GM12872 (cell line): ENCODE measurements around the gene OR2A12.

Source experiments
- CTCF ChIP-seq: IDR thresholded peaks from 3 replicates; pipeline ENCODE4 v1.5.1; 2011; ENCODE audit warnings: low read depth, mild to moderate bottlenecking, low read length, moderate library complexity; ENCODE audit not compliant: insufficient read depth

OR2A12 gene

GRCh38 chr7:144085978-144086377 is at the start of gene OR2A12:
Gene OR2A12, plus strand, starts transcription at chr7:144086278. Its CDS starts 8,830 bp downstream, at chr7:144095108.
- no peak for TF ChIP-seq CTCF

- no peak for TF ChIP-seq CTCF
Observed at GRCh38 chr7:144036302-144036885, 49.7 kb upstream of the OR2A12 start.

GRCh38 chr7:144037414-144038035 is 48.6 kb upstream of the OR2A12 start:
- TF ChIP-seq CTCF, result no peak

GRCh38 chr7:144038887-144039286 is 47.2 kb upstream of the OR2A12 start:
- no peak for TF ChIP-seq CTCF

GRCh38 chr7:144048648-144049047 is 37.4 kb upstream of the OR2A12 start, which contains the start of gene OR2A5:
Gene OR2A5, plus strand, starts transcription at chr7:144048948. Its CDS starts 1,454 bp downstream, at chr7:144050402.
- no peak for TF ChIP-seq CTCF

GRCh38 chr7:144049491-144049890 is 36.6 kb upstream of the OR2A12 start:
- TF ChIP-seq CTCF, result no peak

GRCh38 chr7:144050093-144050492 is 36.0 kb upstream of the OR2A12 start:
- no peak for TF ChIP-seq CTCF
